Measurements from ENCODE around the gene OR2B2. TPM values are rescaled to one million over a fixed set of nuclear protein-coding genes. Genes with fewer than 3 reads are reported as not detected.

OR2B2 gene
- total RNA-seq, 4 donors from 2014 or later = not detected

DNA sequence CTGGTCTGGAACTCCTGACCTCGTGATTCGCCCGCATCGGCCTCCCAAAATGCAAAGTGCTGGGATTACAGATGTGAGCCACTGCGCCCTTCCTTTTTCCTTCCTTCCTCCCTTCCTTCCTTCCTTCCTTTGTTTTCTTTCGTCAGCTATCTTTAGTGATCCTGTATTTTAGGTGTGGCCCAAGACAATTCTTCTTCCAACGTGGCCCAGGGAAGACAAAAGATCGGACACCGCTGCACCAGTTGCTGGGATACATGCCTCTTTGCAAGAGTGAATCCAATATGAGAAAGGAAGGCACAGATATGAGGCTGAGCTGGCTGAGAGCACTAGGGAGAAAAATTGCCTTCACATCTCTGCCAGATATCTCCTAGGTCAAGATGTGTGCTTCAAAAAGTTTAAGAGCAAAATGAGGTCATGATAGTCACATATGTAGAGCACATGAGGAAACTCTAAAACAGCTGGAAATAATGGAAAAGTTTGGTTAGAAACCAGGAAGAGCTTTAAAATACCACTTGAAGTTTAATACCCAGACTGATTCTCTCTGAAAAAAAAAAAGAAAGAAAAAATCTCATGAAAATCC is 41.8 kb downstream of the OR2B2 start:
- intact Hi-C loops (cut with DNase I) = no loop called here
- no peak overlapping the region for H3K4me3 ChIP-seq
- peaks cover 12 to 53% (median 19%) of the 10 kb centered on the region in 3 donors for H3K4me1 ChIP-seq
- 82 to 85% methylated on average over 6 to 9 of the region's 9 CpGs for WGBS, 2 donors
- TF ChIP-seq CTCF (IDR thresholded peaks at IDR 0.05) (no peak), POLR2A (IDR thresholded peaks at IDR 0.05) (no peak)
- DNase-seq = no peak
- no peak overlapping the region for H3K27ac ChIP-seq
- H3K27me3 ChIP-seq = peaks cover 0 to 77% (median 0%) of the 10 kb centered on the region in 4 donors
- H3K9me3 ChIP-seq = no peaks in the 10 kb centered on the region
- H3K36me3 ChIP-seq = no peaks in the 10 kb centered on the region

- intact Hi-C loops (cut with DNase I) = no loop called here
- no peak for DNase-seq
- H3K27ac ChIP-seq = no peak overlapping the region
- no peaks in the 10 kb centered on the region for H3K9me3 ChIP-seq
- peaks cover 12 to 55% (median 16%) of the 10 kb centered on the region in 3 donors for H3K4me1 ChIP-seq
- 90 to 94% methylated on average over 3 of the region's 3 CpGs for WGBS, 2 donors
- H3K4me3 ChIP-seq = no peak overlapping the region
- H3K36me3 ChIP-seq = no peaks in the 10 kb centered on the region
- peaks cover 0 to 77% (median 0%) of the 10 kb centered on the region in 4 donors for H3K27me3 ChIP-seq
- TF ChIP-seq POLR2A (IDR thresholded peaks at IDR 0.05) = no peak
- no peak for TF ChIP-seq CTCF (IDR thresholded peaks at IDR 0.05)
Measured at GRCh38 chr6:27868311-27868710, 43.9 kb downstream of the OR2B2 start.

- Histone ChIP-seq H3K27me3 (peaks cover 0 to 73% (median 0%) of the 10 kb centered on the region in 4 donors), H3K36me3 (no peaks in the 10 kb centered on the region), H3K27ac (peak overlapping the region in 3 of 4 donors; percentile 85 to 87 (median 85)), H3K4me3 (no peak overlapping the region), H3K4me1 (peaks cover 12 to 52% (median 16%) of the 10 kb centered on the region in 3 donors), H3K9me3 (no peaks in the 10 kb centered on the region)
- DNase-seq = no peak
- 88 to 100% methylated on average over 1 of the region's 1 CpG for WGBS, 2 donors
- no peak for TF ChIP-seq CTCF (IDR thresholded peaks at IDR 0.05)
- intact Hi-C loops (cut with DNase I) = no loop called here
Measured at GRCh38 chr6:27867945-27868300, 44.3 kb downstream of the OR2B2 start.

- no peaks in the 10 kb centered on the region for H3K36me3 ChIP-seq
- TF ChIP-seq CTCF (IDR thresholded peaks at IDR 0.05) = no peak
- TF ChIP-seq POLR2A (IDR thresholded peaks at IDR 0.05) = peak in 2 of 4 donors; percentile 90 to 91
- peaks cover 0 to 70% (median 0%) of the 10 kb centered on the region in 4 donors for H3K27me3 ChIP-seq
- no peak for DNase-seq
- intact Hi-C loops (cut with DNase I) = no loop called here
- H3K9me3 ChIP-seq = no peaks in the 10 kb centered on the region
- H3K4me3 ChIP-seq = peak overlapping the region; percentile 49 to 75 (median 62)
- 5 to 12% methylated on average over 11 to 20 of the region's 45 CpGs for WGBS, 2 donors
- H3K27ac ChIP-seq = peak overlapping the region; percentile 61 to 87 (median 85)
- peaks cover 12 to 49% (median 16%) of the 10 kb centered on the region in 3 donors for H3K4me1 ChIP-seq
Measured at GRCh38 chr6:27867051-27867944, 44.9 kb downstream of the OR2B2 start.

Measured in esophagus squamous epithelium (tissue), 5 donors.